Small intestine (tissue), 7 donors: Measurements from ENCODE around the gene RNF208. TPM values are rescaled to one million over a fixed set of nuclear protein-coding genes. Genes with fewer than 3 reads are reported as not detected.
A peak's percentile ranks its signal among the peaks of the same experiment; 100 is the strongest.

ENCODE experiments used
- DNase-seq, 2 donors: peaks; one replicate each; pipeline versions ENCODE4 v3.0.0 to v3.0.0-alpha.2; 2013
- FAIRE-seq: peaks from 2 replicates; lab custom pipeline; 2012; peaks lifted over from hg19 to GRCh38; lab: Jason Lieb, UNC
- H3K27ac ChIP-seq, 3 donors: one replicate each; pipeline ENCODE4 v1.5.1; 2013; ENCODE audit warnings: low read length in 2 of 3, mild to moderate bottlenecking in 2 of 3, control low read depth in 1 of 3, inconsistent platforms in 1 of 3, low read depth in 1 of 3, moderate library complexity in 1 of 3
- H3K27me3 ChIP-seq, 3 donors: one replicate each; pipeline ENCODE4 v1.6.1; 2013; ENCODE audit warnings: low read length in 3 of 3, inconsistent platforms in 1 of 3; ENCODE audit not compliant: control insufficient read depth in 3 of 3, insufficient read depth in 3 of 3
- H3K36me3 ChIP-seq, 3 donors: one replicate each; pipeline ENCODE4 v1.6.1; 2013; ENCODE audit warnings: low read length in 3 of 3, inconsistent platforms in 1 of 3, low read depth in 1 of 3, mild to moderate bottlenecking in 1 of 3, moderate library complexity in 1 of 3; ENCODE audit not compliant: control insufficient read depth in 3 of 3, insufficient read depth in 2 of 3
- H3K4me1 ChIP-seq, 3 donors: one replicate each; pipeline ENCODE4 v1.6.1; 2013; ENCODE audit warnings: low read length in 2 of 3, inconsistent platforms in 1 of 3, low read depth in 1 of 3, mild to moderate bottlenecking in 1 of 3, moderate library complexity in 1 of 3; ENCODE audit not compliant: control insufficient read depth in 3 of 3, insufficient read depth in 2 of 3
- H3K4me3 ChIP-seq, 3 donors: one replicate each; pipeline ENCODE4 v1.5.1; 2013; ENCODE audit warnings: low read length in 3 of 3, control low read depth in 1 of 3, inconsistent platforms in 1 of 3, low read depth in 1 of 3, mild to moderate bottlenecking in 1 of 3, moderate library complexity in 1 of 3
- H3K9me3 ChIP-seq, 2 donors: one replicate each; pipeline ENCODE4 v1.6.1; 2013; ENCODE audit warnings: low read depth in 1 of 2, low read length in 1 of 2; ENCODE audit not compliant: control insufficient read depth in 2 of 2, insufficient read depth in 1 of 2
- WGBS, 3 donors: extraction: QIAGEN DNeasy Blood & Tissue Kit; methylation state at CpG; one replicate each; pipeline ENCODE4 v1.1.7; 2013; 5-methylcytosine and 5-hydroxymethylcytosine counted together
- polyA plus RNA-seq, 4 donors: library from polyadenylated mRNA; stranded (reverse) in 3 of 4; unstranded in 1 of 4; fragments of 200-250 nt in 3 of 4; fragments of 120-200 nt in 1 of 4; gene quantifications; one replicate each; pipeline versions ENCODE4 v1.2.1 to v1.2.3, GENCODE V29; 2013
- donor health status: healthy with polysubstance abuse.
- donor health status: control.
- donor health status: control.
- donor health status: Bipolar disorder and iron deficiency.
- donor health status: healthy.

RNF208 gene
- polyA plus RNA-seq, 4 donors: 2.7 to 10.8 (median 8.3) TPM

DNA sequence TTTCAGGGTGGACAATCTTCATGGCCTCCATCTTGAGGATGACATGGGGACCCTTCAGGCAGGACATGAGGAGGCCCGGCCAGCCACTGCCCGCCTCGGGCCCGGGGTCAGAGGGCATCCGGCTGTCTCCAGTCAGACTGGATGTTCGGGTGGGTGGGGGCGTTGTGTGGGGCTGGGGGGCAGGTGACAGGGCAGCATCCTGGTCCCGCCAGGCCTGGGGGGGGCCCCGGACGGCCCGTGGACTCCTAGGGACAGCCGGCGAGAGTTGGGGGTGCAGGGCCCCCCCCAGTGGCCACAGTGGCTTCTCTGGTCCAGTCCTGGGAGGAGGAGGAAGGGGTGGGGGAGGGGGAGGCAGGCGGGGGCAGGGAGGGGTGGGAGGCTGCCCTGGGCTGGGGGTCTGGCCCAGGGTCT, 940 bp downstream of the RNF208 start:
- no peaks in the 10 kb centered on the region for H3K27me3 ChIP-seq
- H3K4me1 ChIP-seq: peaks cover 0 to 50% (median 0%) of the 10 kb centered on the region in 3 donors
- H3K36me3 ChIP-seq: peaks cover 0 to 33% (median 0%) of the 10 kb centered on the region in 3 donors
- H3K4me3 ChIP-seq: peak overlapping the region in 1 of 3 donors; percentile 61
- WGBS, 3 donors: 77 to 89% (median 80%) methylated on average over 8 to 14 of the region's 14 CpGs
- H3K27ac ChIP-seq: no peak overlapping the region
- FAIRE-seq: no peak
- DNase-seq: no peak
- no peaks in the 10 kb centered on the region for H3K9me3 ChIP-seq

DNA sequence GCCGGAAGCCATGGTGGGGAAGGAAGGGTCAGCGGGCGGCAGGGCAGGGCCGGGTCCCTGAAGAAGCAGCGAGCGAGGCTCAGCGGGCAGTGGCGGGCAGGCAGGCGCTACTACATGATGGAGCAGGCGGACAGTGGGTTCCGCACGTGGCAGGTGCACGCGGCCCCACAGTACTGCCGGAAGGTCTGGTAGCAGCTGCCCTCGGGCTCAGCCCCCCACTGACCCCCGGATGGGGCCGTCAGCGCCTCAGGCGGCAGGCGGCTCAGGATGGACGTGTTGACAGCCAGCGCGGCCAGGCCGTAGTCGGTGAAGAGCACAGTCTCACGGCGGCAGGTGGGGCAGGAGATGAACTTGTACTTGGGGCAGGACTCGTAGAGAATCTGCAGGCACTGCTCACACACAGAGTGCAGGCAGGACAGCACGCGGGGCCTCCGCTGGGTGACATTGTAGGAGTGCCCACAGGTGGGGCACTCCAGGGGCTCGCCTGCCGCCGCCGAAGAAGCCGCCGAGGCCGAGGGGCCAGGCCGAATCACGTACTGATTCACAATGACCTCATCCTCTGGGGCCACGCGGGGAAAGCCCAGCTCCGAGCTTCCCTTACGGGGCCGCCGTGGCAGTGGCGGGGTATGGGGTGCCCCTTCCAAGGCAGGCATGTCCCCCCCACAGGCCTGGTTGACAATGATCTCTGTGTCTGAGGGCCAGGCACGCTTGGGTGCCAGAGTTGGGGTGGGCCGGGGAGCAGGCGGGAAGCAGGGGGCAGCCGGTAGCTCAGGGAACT, 1.5 kb downstream of the RNF208 start:
- Histone ChIP-seq H3K36me3 (peaks cover 0 to 39% (median 3%) of the 10 kb centered on the region in 3 donors), H3K27ac (no peak overlapping the region), H3K4me3 (no peak overlapping the region), H3K27me3 (no peaks in the 10 kb centered on the region), H3K4me1 (peaks cover 0 to 44% (median 0%) of the 10 kb centered on the region in 3 donors), H3K9me3 (no peaks in the 10 kb centered on the region)
- FAIRE-seq (no peak), DNase-seq (no peak)
- WGBS, 3 donors: 89 to 93% (median 89%) methylated on average over 45 to 52 of the region's 52 CpGs

DNA sequence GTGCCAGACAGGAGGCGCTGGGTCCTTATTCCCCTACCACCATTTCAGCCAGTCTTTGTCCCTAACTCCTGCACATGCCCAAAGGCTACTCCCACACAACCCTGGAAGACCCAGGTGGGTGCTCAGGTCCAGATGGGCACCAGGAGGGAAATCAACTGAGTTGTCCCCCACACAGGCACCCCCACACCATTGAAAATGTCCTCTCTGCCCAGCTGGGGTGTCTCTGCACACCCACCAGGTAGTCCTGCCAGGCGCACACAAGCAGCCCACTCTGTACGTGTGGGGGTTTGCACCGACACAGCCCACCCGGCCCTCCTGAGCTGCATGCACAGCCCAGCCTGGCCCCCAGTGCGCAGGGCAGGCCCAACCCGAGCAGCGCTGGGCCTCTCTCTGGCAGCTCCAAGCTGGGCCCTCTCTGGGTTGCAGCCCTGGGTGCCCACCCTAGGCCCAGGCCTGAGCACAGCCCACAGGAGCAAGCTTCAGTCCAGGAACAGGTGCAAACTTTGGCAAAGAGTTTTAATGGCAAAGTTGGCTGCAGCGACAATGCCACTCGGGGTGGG, 2.2 kb downstream of the RNF208 start:
- Histone ChIP-seq H3K4me1 (peaks cover 0 to 38% (median 0%) of the 10 kb centered on the region in 3 donors), H3K9me3 (no peaks in the 10 kb centered on the region), H3K4me3 (no peak overlapping the region), H3K27ac (no peak overlapping the region), H3K27me3 (no peaks in the 10 kb centered on the region), H3K36me3 (peaks cover 0 to 46% (median 3%) of the 10 kb centered on the region in 3 donors)
- WGBS, 3 donors: 84 to 91% (median 90%) methylated on average over 10 of the region's 10 CpGs
- FAIRE-seq: no peak
- no peak for DNase-seq

DNA sequence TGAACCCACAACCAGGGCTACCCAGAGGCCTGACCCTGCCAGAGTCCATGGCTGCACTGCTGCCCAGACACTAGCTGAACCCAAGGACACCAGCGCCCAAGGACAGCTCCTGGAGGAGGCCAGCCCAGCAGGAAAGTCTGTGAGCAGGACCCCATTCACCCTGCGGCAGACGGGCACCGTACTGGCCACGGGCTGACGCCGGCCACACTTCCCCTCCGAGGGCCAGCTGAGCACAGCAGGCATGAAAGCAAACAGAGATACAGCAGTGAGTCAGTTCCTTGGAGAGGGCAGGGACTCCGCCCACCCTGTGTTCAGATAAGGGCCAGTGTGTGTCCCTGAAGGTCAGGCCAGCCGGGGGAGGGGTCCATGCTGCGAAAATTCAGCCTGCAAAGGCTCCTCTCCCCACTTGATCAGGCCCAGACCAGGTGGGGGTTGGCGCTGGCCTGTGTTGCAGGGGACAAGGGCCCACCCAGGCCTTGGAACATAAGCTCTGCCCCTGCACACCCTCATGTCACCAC, 3.2 kb downstream of the RNF208 start:
- no peaks in the 10 kb centered on the region for H3K9me3 ChIP-seq
- H3K27me3 ChIP-seq: no peaks in the 10 kb centered on the region
- peaks cover 0 to 55% (median 3%) of the 10 kb centered on the region in 3 donors for H3K36me3 ChIP-seq
- 23 to 57% (median 36%) methylated on average over 12 of the region's 12 CpGs for WGBS, 3 donors
- H3K4me3 ChIP-seq: peak overlapping the region in 1 of 3 donors; percentile 65
- H3K4me1 ChIP-seq: peaks cover 0 to 30% (median 0%) of the 10 kb centered on the region in 3 donors
- peak overlapping the region; percentile 41 to 78 (median 68) for H3K27ac ChIP-seq
- FAIRE-seq (no peak), DNase-seq (peak; percentile 78 to 86)

DNA sequence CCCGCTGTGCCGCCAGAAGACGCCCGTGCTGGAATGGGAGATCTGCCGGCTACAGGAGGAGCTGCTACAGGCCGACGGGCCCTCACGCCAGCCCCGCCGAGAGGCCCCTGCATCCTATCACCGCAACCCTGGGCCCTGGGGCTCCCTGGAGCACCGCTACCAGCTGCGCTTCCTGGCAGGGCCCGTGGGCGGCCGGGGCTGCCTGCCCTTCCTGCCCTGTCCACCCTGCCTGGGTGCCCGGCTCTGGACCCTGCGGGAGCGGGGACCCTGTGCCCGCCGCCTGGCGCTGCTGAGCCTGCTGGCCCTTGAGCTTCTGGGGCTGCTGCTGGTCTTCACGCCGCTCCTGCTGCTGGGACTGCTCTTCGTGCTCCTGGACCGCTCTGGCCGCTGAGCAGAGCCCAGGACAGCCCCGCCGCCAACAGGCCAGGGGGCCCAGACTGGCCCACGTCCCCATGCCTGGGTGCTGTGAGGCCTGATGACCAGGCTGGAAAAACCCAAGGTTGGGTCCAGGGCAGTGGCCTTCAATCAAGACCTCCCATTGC, 3.8 kb downstream of the RNF208 start:
- peak overlapping the region; percentile 41 to 95 (median 78) for H3K27ac ChIP-seq
- peaks cover 0 to 30% (median 0%) of the 10 kb centered on the region in 3 donors for H3K4me1 ChIP-seq
- WGBS, 3 donors: 55 to 88% (median 65%) methylated on average over 24 to 30 of the region's 30 CpGs
- H3K36me3 ChIP-seq: peaks cover 0 to 55% (median 3%) of the 10 kb centered on the region in 3 donors
- H3K9me3 ChIP-seq: no peaks in the 10 kb centered on the region
- H3K27me3 ChIP-seq: no peaks in the 10 kb centered on the region
- peak overlapping the region in 1 of 3 donors; percentile 65 for H3K4me3 ChIP-seq
- FAIRE-seq: no peak
- no peak for DNase-seq

DNA sequence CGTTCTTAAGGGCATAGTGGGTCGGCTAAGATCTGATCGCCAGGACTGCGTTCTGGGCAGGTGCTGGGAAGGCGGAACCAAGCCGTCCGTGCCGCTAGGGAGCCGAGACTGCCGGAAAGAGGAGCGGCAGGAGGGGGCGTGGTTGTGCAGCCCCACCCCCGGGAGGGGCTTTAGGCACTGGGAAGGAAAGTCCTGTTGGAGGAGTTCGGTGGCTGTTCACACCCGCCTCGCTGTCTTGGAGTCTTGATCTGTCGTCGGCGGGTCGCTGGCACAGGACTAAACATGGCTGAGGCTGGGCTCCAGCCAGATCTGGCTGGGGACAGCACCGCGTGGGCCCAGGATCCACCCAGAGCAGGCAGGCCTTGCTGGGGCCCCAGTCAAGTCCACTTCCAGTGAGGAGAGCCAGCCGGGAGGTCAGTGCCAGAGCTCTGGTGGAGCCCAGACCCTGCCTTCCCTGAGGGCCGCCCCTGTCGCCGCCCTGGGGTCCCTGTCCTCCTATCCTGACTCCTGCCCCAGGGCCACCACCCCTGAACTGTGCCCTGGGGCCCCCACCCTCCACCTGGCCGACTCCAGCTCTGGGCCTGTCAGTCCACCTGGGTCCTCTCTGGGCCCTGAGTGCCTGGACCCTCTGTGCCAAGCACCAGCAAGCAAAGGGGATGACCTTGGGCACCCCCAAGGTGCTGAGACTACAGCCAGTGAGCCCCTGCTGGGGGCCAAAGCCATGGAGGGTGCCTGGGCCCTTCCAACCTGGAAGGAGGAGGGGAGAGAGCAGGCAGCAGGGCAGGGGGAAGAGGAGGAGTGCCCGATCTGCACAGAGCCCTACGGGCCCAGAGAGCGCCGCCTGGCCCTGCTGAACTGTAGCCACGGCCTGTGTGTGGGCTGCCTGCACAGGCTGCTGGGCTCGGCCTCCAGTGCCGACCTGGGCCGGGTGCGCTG, 4.5 kb downstream of the RNF208 start:
- Histone ChIP-seq H3K9me3 (no peaks in the 10 kb centered on the region), H3K27ac (peak overlapping the region; percentile 57 to 95 (median 86)), H3K4me1 (peaks cover 0 to 25% (median 0%) of the 10 kb centered on the region in 3 donors), H3K27me3 (no peaks in the 10 kb centered on the region), H3K4me3 (peak overlapping the region; percentile 17 to 65 (median 39)), H3K36me3 (peaks cover 0 to 57% (median 3%) of the 10 kb centered on the region in 3 donors)
- WGBS, 3 donors: 22 to 53% (median 36%) methylated on average over 33 to 36 of the region's 36 CpGs
- DNase-seq (peak; percentile 91 to 92), FAIRE-seq (no peak)

DNA sequence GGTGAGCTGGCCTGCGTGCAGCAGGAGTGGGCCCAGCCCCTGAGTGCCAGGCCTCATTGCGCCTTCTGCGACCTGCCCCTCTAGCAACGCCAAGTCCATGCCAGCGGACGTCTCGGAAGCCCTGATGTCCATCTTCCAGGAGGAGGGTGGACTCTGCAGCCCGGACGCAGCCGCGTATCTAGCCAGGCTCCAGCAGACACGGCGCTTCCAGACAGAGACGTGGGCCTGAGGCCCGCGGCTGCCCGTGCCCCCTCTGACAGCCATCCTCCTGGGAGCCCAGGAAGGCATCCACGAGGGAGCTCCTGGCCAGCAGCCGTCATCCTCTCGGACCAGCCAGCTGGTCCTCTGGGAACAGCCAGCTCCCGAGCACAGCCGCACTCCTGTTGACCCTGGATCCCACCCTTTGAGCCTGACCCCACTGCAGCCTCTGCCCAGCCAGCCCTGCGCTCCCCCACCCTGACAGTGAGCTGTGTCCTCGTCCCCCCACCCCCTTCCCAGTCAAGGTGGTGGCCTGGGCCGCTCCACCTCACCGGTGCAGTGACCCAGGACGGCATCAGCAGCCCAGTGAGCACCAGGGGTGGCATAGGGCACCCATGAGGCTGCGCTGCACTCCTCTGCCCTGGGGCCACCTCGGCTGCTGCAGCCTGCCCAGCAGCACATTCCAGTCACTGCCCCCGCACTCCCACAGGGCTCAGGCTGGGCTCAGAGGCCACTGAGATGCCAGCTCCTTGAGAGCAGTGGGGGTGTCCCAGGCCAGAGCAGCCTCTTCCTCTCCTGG, 5.7 kb downstream of the RNF208 start:
- Histone ChIP-seq H3K4me1 (peaks cover 0 to 25% (median 0%) of the 10 kb centered on the region in 3 donors), H3K27me3 (no peaks in the 10 kb centered on the region), H3K4me3 (no peak overlapping the region), H3K36me3 (peaks cover 0 to 61% (median 3%) of the 10 kb centered on the region in 3 donors), H3K27ac (peak overlapping the region in 1 of 3 donors; percentile 57), H3K9me3 (no peaks in the 10 kb centered on the region)
- 90 to 94% (median 93%) methylated on average over 23 to 30 of the region's 30 CpGs for WGBS, 3 donors
- no peak for DNase-seq
- FAIRE-seq: no peak
